Measurements from ENCODE around the gene GPC5. TPM values are rescaled to one million over a fixed set of nuclear protein-coding genes. Genes with fewer than 3 reads are reported as not detected.

The GPC5 gene
- total RNA-seq, 1 experiment from 2014 or later, result 0.26 TPM

- H3K4me3 ChIP-seq (ENCODE audit: low read depth in 2 of 2, low read length in 2 of 2), result no peak overlapping the region
- POLR2A ChIA-PET, result no interaction called here
- in situ Hi-C loops (cut with HindIII; ENCODE audit: low pct_unique_long_range_greater_than_20kb, low sequenced_read_pairs) (no loop called here), intact Hi-C loops (cut with micrococcal nuclease; ENCODE audit: unreplicated experiment) (no loop called here)
- no peaks in the 10 kb centered on the region for H3K9me3 ChIP-seq (ENCODE audit: control insufficient read depth, insufficient read depth, low read depth, low read length)
- H3K27me3 ChIP-seq (ENCODE audit: control insufficient read depth, insufficient read depth, low read length), result no peaks in the 10 kb centered on the region
- BruUV-seq (replicated peaks), result no TSS peak
- H3K4me1 ChIP-seq (ENCODE audit: control insufficient read depth, insufficient read depth, low read length), result no peaks in the 10 kb centered on the region
- H3K36me3 ChIP-seq (ENCODE audit: control insufficient read depth, insufficient read depth, low read length), result no peaks in the 10 kb centered on the region
- CTCF ChIA-PET, result no interaction called here
- DNase-seq (ENCODE audit: low read depth, low spot score) (no peak), ATAC-seq (no peak)
- no peak overlapping the region for H3K27ac ChIP-seq (ENCODE audit: low read length)
- TF ChIP-seq CTCF (IDR thresholded peaks at IDR 0.05) (no peak), SIN3A (IDR thresholded peaks at IDR 0.05; ENCODE audit: borderline replicate concordance, insufficient read depth, low read depth, low read length) (no peak), REST (IDR thresholded peaks at IDR 0.05; ENCODE audit: insufficient read depth in 1 of 2, low read depth in 2 of 2, low read length in 1 of 2) (no peak), POLR2AphosphoS5 (IDR thresholded peaks at IDR 0.05; ENCODE audit: low read depth, low read length) (no peak), TCF7L2 (IDR thresholded peaks at IDR 0.05; ENCODE audit: low read depth, low read length) (no peak)
These were observed 469.9 kb downstream of the GPC5 start for GRCh38 chr13:91868351-91868750.

- no peak for DNase-seq (ENCODE audit: low read depth, low spot score)
- POLR2A ChIA-PET, result no interaction called here
- no peaks in the 10 kb centered on the region for H3K36me3 ChIP-seq (ENCODE audit: control insufficient read depth, insufficient read depth, low read length)
- no peaks in the 10 kb centered on the region for H3K9me3 ChIP-seq (ENCODE audit: control insufficient read depth, insufficient read depth, low read depth, low read length)
- intact Hi-C loops (cut with micrococcal nuclease; ENCODE audit: unreplicated experiment), result no loop called here
- CTCF ChIA-PET, result no interaction called here
- TF ChIP-seq POLR2AphosphoS5 (IDR thresholded peaks at IDR 0.05; ENCODE audit: low read depth, low read length) (no peak), CTCF (IDR thresholded peaks at IDR 0.05) (no peak), TCF7L2 (IDR thresholded peaks at IDR 0.05; ENCODE audit: low read depth, low read length) (no peak), REST (IDR thresholded peaks at IDR 0.05; ENCODE audit: insufficient read depth in 1 of 2, low read depth in 2 of 2, low read length in 1 of 2) (no peak), SIN3A (IDR thresholded peaks at IDR 0.05; ENCODE audit: borderline replicate concordance, insufficient read depth, low read depth, low read length) (no peak)
- in situ Hi-C loops (cut with HindIII; ENCODE audit: low pct_unique_long_range_greater_than_20kb, low sequenced_read_pairs), result no loop called here
- H3K27ac ChIP-seq (ENCODE audit: low read length), result no peak overlapping the region
- H3K4me1 ChIP-seq (ENCODE audit: control insufficient read depth, insufficient read depth, low read length), result no peaks in the 10 kb centered on the region
- no peak overlapping the region for H3K4me3 ChIP-seq (ENCODE audit: low read depth in 2 of 2, low read length in 2 of 2)
- ATAC-seq, result no peak
- no peaks in the 10 kb centered on the region for H3K27me3 ChIP-seq (ENCODE audit: control insufficient read depth, insufficient read depth, low read length)
- BruUV-seq (replicated peaks), result no TSS peak
These were observed 480.1 kb downstream of the GPC5 start for GRCh38 chr13:91878491-91878890.
